Measurements from ENCODE around the gene DSCAML1. TPM values are rescaled to one million over a fixed set of nuclear protein-coding genes. Genes with fewer than 3 reads are reported as not detected.

The DSCAML1 gene
- total RNA-seq, 2 donors from 2014 or later, result 2.8 TPM; not detected in 1

- H3K36me3 Mint-ChIP-seq (ENCODE audit: low read depth), result no peaks in the 10 kb centered on the region
- no peak for ATAC-seq (replicated peaks)
- H3K27me3 Mint-ChIP-seq, result peaks cover 11% of the 10 kb centered on the region
- no peak overlapping the region for H3K4me3 Mint-ChIP-seq
- H3K4me1 Mint-ChIP-seq, result no peaks in the 10 kb centered on the region
- no peak overlapping the region for H3K27ac Mint-ChIP-seq
- H3K9me3 Mint-ChIP-seq, result no peaks in the 10 kb centered on the region
Measured at GRCh38 chr11:117646411-117646810, 150.6 kb downstream of the DSCAML1 start.

DNA sequence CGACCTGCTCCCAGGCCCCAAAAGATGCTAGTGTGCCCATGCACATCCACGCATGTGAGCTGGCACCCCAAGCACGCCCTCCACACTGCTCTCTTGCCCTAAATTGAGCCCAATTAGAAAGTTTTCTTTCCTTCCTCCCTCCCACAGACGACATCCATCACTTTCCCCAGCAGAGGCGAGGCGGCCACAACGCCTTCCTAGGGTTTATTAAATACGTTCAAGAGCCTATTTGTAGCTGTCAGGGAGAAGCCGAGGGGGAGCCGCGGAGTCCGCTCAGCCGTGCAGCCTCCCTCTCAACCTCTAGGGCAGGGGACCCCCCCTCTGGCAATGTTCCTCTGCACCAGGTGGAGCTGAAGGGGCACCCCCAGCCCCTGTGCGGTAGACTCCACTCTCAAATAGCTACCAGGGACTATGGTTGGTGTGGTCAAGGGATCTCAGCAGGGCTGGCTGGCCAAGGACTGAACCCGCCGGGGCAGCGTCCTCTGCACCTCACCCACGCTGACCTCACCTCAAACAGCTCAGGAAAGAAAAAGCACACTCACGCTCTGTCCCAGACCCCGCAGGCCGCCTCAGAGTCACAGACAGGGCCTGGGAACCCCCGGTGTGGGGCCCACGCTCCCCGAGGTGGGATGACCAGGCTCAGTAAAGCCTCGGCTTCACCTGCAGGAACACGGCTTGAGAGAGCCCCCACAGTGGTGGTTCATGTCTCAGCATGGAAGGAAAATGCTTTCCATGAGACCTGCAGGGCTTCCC is 152.4 kb downstream of the DSCAML1 start:
- Mint-ChIP-seq H3K27me3 (peaks cover 17% of the 10 kb centered on the region), H3K9me3 (no peaks in the 10 kb centered on the region), H3K4me1 (no peaks in the 10 kb centered on the region), H3K36me3 (ENCODE audit: low read depth) (no peaks in the 10 kb centered on the region), H3K4me3 (no peak overlapping the region), H3K27ac (no peak overlapping the region)
- no peak for ATAC-seq (replicated peaks)

GRCh38 chr11:117643606-117644300 is 153.3 kb downstream of the DSCAML1 start:
- H3K4me3 Mint-ChIP-seq, result no peak overlapping the region
- H3K9me3 Mint-ChIP-seq, result no peaks in the 10 kb centered on the region
- ATAC-seq (replicated peaks), result no peak
- H3K36me3 Mint-ChIP-seq (ENCODE audit: low read depth), result no peaks in the 10 kb centered on the region
- no peak overlapping the region for H3K27ac Mint-ChIP-seq
- peaks cover 20% of the 10 kb centered on the region for H3K27me3 Mint-ChIP-seq
- no peaks in the 10 kb centered on the region for H3K4me1 Mint-ChIP-seq

DNA sequence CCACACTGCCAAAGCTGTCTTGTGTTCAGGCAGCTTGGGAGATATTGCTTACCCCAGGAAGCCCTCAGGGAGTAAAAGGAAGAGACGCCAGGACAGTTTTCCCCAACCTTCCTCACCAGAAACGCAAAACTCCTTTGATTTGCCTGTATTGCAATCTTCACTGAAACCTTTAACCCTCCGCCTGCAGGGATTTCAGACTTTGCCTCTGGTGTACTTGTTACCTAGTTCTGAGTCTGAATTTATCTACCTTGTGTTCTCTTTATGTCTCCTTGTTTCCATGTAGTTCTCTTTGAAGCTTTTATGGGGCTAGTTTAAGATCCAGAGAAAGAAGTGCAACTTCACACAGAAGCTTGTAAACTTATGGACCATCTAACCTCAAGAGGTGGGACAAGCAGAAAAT is 154.2 kb downstream of the DSCAML1 start:
- ATAC-seq (replicated peaks), result no peak
- Mint-ChIP-seq H3K27ac (no peak overlapping the region), H3K36me3 (ENCODE audit: low read depth) (no peaks in the 10 kb centered on the region), H3K27me3 (peaks cover 22% of the 10 kb centered on the region), H3K4me1 (no peaks in the 10 kb centered on the region), H3K4me3 (no peak overlapping the region), H3K9me3 (no peaks in the 10 kb centered on the region)

DNA sequence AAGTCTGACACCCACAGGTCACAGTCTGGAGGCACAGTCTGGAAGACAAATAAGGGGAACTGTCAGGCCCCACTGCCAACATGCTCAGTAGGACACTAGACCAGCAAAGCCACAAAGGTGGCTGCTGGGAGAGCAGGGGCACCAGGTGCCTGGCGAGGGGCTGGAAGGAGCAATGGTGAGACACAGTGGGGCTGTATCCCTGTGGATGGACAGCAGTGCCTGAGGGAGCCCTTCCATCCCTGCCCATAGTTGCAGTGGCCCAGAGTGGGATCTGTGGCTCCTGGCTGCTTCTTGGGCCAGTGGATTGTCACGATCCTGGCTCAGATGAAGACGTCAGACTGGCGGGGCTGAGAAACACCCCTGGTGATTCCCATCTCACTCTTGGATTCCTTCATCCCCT is 154.6 kb downstream of the DSCAML1 start:
- Mint-ChIP-seq H3K27me3 (peaks cover 22% of the 10 kb centered on the region), H3K27ac (no peak overlapping the region), H3K9me3 (no peaks in the 10 kb centered on the region), H3K4me1 (no peaks in the 10 kb centered on the region), H3K4me3 (no peak overlapping the region), H3K36me3 (ENCODE audit: low read depth) (no peaks in the 10 kb centered on the region)
- no peak for ATAC-seq (replicated peaks)

- H3K27me3 Mint-ChIP-seq, result peaks cover 19% of the 10 kb centered on the region
- H3K36me3 Mint-ChIP-seq (ENCODE audit: low read depth), result no peaks in the 10 kb centered on the region
- no peaks in the 10 kb centered on the region for H3K4me1 Mint-ChIP-seq
- no peak for ATAC-seq (replicated peaks)
- no peak overlapping the region for H3K27ac Mint-ChIP-seq
- H3K4me3 Mint-ChIP-seq, result no peak overlapping the region
- no peaks in the 10 kb centered on the region for H3K9me3 Mint-ChIP-seq
Measured at GRCh38 chr11:117641008-117641915, 155.8 kb downstream of the DSCAML1 start.

DNA sequence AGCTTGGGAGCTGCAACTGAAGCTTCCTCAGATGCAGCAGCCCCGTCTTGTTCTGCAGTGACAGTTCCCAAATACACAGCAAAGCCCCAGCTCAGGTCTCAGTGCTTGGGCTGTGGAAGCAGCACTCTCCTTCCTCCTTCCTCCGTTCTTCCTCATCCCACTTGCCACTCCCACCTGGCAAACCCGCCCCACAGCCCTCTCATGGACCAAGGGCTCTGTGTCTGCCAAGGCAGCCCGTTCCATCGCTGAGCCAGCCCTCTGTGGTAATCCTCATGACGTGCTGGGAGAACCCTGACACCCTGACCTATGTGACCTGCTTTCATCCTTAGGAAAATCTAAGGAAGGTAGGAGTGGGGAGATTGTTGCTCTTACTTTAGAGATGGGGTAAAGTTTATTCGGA is 157.0 kb downstream of the DSCAML1 start:
- H3K27me3 Mint-ChIP-seq, result peaks cover 25% of the 10 kb centered on the region
- H3K4me1 Mint-ChIP-seq, result no peaks in the 10 kb centered on the region
- H3K9me3 Mint-ChIP-seq, result no peaks in the 10 kb centered on the region

GRCh38 chr11:117639601-117640000 is 157.4 kb downstream of the DSCAML1 start:
- Mint-ChIP-seq H3K27me3 (peaks cover 25% of the 10 kb centered on the region), H3K27ac (no peak overlapping the region), H3K36me3 (ENCODE audit: low read depth) (no peaks in the 10 kb centered on the region), H3K9me3 (no peaks in the 10 kb centered on the region), H3K4me1 (no peaks in the 10 kb centered on the region), H3K4me3 (no peak overlapping the region)
- no peak for ATAC-seq (replicated peaks)

More for the DNA sequence above, 157.0 kb downstream of the DSCAML1 start:
- Mint-ChIP-seq H3K4me3 (no peak overlapping the region), H3K27ac (no peak overlapping the region), H3K36me3 (ENCODE audit: low read depth) (no peaks in the 10 kb centered on the region)
- no peak for ATAC-seq (replicated peaks)

GRCh38 chr11:117638911-117639543 is 158.0 kb downstream of the DSCAML1 start:
- H3K27ac Mint-ChIP-seq, result no peak overlapping the region
- H3K9me3 Mint-ChIP-seq, result no peaks in the 10 kb centered on the region
- peaks cover 25% of the 10 kb centered on the region for H3K27me3 Mint-ChIP-seq
- H3K36me3 Mint-ChIP-seq (ENCODE audit: low read depth), result no peaks in the 10 kb centered on the region
- no peak overlapping the region for H3K4me3 Mint-ChIP-seq
- no peak for ATAC-seq (replicated peaks)
- H3K4me1 Mint-ChIP-seq, result no peaks in the 10 kb centered on the region

DNA sequence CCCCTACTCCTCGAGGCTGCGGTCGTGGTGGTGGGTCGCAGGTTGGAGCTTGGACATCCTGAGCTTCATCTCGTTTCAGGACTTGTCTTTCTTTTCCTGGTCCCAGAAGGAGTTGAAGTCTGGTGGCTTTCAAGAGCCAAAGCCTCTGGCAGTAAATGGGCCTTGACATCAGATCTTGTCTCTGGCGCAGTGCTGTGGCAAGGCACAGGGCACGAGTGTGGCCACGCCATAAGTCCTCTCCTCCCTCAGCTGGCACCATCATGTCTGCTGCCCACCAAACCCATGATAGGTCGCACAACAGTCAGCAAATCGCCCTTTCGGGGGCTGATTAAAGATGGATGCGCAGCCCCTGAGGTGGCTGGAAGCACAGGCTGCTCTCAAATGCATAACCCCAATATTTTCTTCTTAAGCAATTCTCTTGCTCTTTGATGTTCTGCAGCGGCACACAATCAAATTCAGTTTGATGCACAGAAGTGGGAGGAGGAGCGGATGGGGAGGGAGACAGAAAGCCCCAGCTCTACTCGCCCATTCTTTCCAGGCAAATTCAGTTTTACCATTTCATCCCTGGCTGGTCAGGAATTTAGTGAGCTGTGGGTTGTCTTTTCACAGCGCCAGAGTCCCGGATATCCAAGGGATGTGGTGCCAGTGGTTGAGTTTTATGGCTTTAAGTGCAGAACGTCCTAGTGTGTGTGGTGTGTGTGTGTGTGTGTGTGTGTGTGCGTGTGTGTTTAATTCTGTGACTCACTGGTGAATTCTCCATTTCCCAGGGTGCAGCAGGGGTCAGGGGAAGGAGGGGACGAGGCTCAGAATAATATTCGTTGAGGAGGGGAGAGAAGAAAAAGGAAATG is 162.0 kb downstream of the DSCAML1 start:
- no peaks in the 10 kb centered on the region for H3K36me3 Mint-ChIP-seq (ENCODE audit: low read depth)
- no peaks in the 10 kb centered on the region for H3K9me3 Mint-ChIP-seq

DNA sequence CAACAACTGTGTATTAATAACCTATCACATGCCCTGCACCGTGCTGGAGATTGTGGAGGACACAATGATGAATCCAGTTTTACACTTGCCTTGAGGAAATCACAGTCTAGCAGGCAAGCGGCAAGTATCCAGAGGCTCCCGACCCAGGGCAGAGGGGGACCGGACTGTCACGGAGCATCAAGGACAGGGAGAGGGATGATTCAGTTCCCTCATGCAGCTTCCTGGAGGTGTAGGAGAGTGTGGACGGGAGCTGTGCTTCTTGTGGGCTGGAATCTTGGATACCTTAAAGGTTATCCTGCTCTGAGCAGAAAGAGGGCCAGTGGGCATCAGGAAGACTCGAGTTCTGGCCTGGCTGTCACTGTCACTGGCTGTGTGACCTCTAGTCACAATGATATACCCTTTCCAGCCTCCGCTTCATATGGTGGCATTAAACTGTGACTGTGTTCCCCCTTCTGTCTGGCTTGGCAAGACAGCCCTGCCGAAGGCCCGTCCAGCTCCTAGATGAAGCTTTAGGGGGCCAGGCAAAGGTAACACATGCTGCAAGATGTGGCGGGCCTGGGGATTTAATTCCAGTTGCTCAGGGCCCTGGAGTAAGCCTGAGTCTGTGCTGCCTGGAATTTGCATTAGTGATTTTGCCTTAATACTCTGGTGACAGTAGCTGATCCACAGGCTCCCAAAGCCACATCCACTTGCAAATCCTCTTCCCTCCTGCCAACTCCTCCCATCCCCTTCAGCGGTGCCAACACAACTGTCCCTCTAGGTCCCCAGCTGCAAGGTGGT is 162.8 kb downstream of the DSCAML1 start:
- no peak for ATAC-seq (replicated peaks)
- H3K4me1 Mint-ChIP-seq, result no peaks in the 10 kb centered on the region
- H3K27ac Mint-ChIP-seq, result no peak overlapping the region
- no peak overlapping the region for H3K4me3 Mint-ChIP-seq
- peaks cover 14% of the 10 kb centered on the region for H3K27me3 Mint-ChIP-seq
- no peaks in the 10 kb centered on the region for H3K9me3 Mint-ChIP-seq
- H3K36me3 Mint-ChIP-seq (ENCODE audit: low read depth), result no peaks in the 10 kb centered on the region

More for the DNA sequence above, 162.0 kb downstream of the DSCAML1 start:
- no peak overlapping the region for H3K4me3 Mint-ChIP-seq
- H3K27ac Mint-ChIP-seq, result no peak overlapping the region
- no peak for ATAC-seq (replicated peaks)
- no peaks in the 10 kb centered on the region for H3K4me1 Mint-ChIP-seq
- H3K27me3 Mint-ChIP-seq, result peaks cover 11% of the 10 kb centered on the region

GRCh38 chr11:117633186-117633754 is 163.7 kb downstream of the DSCAML1 start:
- H3K27ac Mint-ChIP-seq, result no peak overlapping the region
- no peaks in the 10 kb centered on the region for H3K36me3 Mint-ChIP-seq (ENCODE audit: low read depth)
- H3K4me3 Mint-ChIP-seq, result no peak overlapping the region
- peaks cover 12% of the 10 kb centered on the region for H3K27me3 Mint-ChIP-seq
- H3K4me1 Mint-ChIP-seq, result no peaks in the 10 kb centered on the region
- H3K9me3 Mint-ChIP-seq, result no peaks in the 10 kb centered on the region
- no peak for ATAC-seq (replicated peaks)

DNA sequence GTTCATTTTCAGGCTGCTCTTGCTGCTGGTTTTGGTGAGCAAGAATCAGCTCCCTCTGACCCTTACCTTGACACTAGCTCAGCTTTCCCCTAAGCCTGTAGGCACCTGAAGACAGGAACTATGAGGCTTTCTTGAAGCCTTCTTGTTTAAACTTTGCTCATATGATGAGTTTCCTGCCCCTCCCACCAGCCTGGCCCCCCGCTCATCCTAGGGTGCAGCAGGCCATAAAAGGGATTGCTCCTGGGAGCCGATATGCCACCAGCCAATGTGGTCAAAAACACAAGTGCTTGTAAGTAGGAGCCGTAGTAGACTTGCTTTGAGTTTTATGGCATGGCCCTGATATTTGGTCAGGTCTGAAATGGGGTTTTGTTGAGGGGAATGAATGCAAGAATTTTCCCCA is 164.7 kb downstream of the DSCAML1 start:
- no peak overlapping the region for H3K27ac Mint-ChIP-seq
- H3K4me1 Mint-ChIP-seq, result no peaks in the 10 kb centered on the region
- no peaks in the 10 kb centered on the region for H3K9me3 Mint-ChIP-seq
- peaks cover 16% of the 10 kb centered on the region for H3K27me3 Mint-ChIP-seq
- no peak for ATAC-seq (replicated peaks)
- H3K36me3 Mint-ChIP-seq (ENCODE audit: low read depth), result no peaks in the 10 kb centered on the region
- H3K4me3 Mint-ChIP-seq, result no peak overlapping the region
